Hematopoietic multipotent progenitor cell treated with erythropoietin and hydrocortisone succinate and interleukin-3 and kit ligand, for 6 days (in vitro differentiated cells): ENCODE data around the gene TRERF1.
"Not testable (repeated sequence)": the region's sequence is repeated elsewhere in the genome, so short reads cannot be mapped to it uniquely, and the experiment has no call there.

ENCODE experiments used
- DNase-seq: peaks from one replicate; pipeline ENCODE4 v3.0.0-alpha.2; 2015

Gene TRERF1

GRCh38 chr6:42451333-42452170 is at the start of gene TRERF1:
TRERF1 (minus strand) TSS chr6:42451926; CDS start chr6:42269590, 182,336 bp downstream.
- peak; percentile 73 for DNase-seq

GRCh38 chr6:42498473-42499128 is 46.9 kb upstream of the TRERF1 start:
- DNase-seq = no peak

DNA sequence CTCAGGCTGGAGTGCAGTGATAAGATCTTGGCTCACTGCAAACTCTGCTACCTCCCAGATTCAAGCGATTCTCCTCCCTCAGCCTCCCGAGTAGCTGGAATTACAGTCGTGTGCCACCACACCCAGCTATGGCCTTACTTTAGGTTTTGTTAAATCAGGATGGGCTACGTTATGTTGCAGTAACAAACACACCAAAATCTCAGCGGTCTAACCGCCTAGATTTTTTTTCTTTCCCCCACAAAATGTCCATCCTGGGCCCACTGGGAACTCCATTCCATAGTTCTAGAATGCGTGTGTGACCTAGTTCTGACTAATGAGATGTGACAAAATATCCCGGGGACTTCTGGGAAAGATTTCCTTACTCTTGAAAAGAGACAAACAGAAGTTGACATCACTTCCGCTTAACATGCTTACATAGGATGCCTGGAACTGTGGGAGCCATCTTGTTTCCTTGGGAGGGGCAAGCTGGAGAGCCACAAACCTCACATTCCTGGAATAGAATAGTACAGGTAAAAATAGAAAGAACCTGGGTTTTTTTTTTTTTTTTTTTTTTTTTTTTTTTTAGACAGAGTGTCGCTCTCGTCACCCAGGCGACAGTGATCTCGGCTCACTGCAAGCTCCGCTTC is 42.3 kb upstream of the TRERF1 start:
- no peak for DNase-seq

- no peak for DNase-seq
Observed at GRCh38 chr6:42488129-42488528, 36.4 kb upstream of the TRERF1 start.

- no peak for DNase-seq
Observed at GRCh38 chr6:42484261-42484660, 32.5 kb upstream of the TRERF1 start.

DNA sequence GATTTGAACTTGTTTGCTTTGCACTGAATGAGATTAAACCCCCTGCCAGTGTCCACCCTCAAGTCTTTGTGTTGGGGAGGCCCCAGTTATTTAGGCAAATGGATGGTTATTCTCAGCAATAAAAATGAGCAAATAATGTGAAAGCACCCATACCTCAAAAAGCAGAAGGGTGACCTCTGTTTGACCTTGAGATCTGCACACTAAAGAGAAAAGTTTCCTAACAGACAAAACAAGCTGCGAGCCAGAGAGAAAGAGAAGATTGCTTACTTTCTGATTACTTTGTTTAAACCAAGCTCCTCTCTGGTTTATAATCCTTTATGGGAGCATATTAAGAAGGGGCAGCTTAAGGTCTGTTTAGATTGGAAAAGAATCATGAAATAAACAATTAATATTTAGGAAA is 30.4 kb upstream of the TRERF1 start:
- DNase-seq = no peak

- DNase-seq = no peak
Observed at GRCh38 chr6:42471714-42472113, 20.0 kb upstream of the TRERF1 start.

GRCh38 chr6:42471142-42471541 is 19.4 kb upstream of the TRERF1 start:
- DNase-seq = no peak

GRCh38 chr6:42468273-42468672 is 16.5 kb upstream of the TRERF1 start:
- DNase-seq = no peak

DNA sequence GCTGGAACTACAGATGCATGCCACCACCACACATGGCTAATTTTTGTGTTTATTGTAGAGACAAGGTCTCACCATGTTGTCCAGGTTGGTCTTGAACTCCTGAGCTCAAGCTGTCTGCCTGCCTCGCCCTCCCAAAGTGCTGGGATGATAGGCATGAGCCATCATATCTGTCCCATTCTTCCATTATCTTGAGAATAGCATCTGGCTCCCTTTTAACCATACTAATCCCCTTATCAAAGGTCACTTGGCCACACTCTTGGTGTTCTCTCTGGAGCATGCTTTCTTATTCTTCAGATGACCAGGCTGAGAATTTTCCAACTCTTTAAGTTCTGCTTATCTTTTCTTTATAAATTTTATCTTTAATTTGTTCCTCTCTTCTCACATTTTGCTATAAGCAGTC is 15.9 kb upstream of the TRERF1 start:
- peak; percentile 40 for DNase-seq

GRCh38 chr6:42466470-42466869 is 14.7 kb upstream of the TRERF1 start:
- DNase-seq = not testable (repeated sequence)

DNA sequence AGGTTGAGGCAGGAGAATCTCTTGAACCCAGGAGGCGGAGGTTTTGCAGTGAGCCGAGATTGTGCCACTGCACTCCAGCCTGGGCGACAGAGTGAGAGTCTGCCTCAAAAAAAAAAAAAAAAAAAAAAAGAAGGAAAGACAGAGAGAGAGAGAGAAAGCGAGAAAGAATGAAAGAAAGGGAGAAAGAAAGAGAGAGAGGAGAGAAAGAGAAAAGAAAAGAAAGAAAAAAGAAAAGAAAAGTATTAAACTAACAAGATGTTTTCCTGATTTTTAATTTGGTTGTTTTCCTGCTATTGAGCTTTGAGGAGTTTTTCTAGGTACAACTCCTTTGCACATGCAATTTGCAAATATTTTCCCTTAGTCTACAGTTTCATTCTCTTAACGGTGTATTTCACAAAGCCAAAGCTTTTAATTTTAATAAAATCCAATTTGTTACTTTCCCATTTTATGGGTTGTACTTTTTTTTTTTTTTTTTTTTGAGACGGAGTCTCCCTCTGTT is 10.8 kb upstream of the TRERF1 start:
- no peak for DNase-seq

DNA sequence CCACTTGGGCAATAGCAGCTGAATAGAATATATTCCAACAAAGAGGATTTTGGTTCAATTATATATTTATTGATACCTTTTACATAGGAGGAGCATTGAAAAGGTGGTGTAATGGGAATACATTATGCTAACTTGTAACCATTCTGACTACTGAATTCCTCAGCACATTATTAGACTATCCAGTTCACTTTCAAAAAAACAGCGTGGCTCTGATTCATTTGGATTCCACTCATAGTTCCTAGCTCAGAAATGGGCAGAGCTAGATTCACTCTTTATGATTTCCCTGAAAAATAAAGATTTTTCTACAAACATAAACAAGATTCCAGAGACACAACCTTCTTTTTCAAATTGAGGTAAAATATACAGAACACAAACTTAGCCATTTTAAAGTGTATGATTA is 9.2 kb upstream of the TRERF1 start:
- no peak for DNase-seq

- no peak for DNase-seq
Observed at GRCh38 chr6:42459888-42460287, 8.2 kb upstream of the TRERF1 start.

- DNase-seq = peak; percentile 56
Observed at GRCh38 chr6:42454428-42454791, 2.7 kb upstream of the TRERF1 start.

DNA sequence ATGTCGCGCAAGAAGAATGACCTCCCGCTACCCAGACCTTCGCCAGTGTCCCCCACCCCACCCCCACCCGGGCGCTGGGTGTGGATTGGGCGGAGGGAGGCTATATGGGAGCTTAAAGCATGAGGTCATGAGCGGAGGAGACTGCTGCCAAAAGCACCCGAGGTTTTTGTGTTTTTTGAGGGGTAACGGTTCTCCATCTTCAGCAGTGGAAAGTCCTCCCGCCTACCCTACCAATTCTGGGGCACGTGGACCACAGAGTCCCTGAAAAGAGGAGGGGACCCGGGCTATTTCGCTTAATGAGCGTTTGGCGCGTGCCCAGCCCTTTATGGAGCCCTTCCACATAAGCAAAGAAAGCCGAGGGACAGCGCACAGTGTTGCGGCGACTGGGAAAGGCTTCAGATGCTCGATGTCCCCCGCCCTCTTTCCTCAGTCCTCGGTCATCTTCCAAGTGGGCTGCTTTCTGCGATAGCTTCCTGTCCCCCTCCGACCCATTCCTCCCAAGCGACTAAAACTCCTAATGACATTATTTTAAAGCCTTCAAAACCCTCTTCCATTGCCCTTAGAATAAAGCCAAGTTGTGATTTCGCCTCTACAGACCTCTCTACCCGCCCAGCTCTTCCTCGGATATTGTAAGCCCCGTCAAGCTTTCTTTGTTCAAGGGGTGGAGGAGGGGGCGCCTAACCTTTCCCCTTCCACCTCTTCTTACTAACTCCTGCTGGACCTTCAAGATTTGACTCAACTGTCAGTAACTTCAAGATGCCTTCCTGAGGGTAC is 2.1 kb upstream of the TRERF1 start:
- peak; percentile 56 for DNase-seq

DNA sequence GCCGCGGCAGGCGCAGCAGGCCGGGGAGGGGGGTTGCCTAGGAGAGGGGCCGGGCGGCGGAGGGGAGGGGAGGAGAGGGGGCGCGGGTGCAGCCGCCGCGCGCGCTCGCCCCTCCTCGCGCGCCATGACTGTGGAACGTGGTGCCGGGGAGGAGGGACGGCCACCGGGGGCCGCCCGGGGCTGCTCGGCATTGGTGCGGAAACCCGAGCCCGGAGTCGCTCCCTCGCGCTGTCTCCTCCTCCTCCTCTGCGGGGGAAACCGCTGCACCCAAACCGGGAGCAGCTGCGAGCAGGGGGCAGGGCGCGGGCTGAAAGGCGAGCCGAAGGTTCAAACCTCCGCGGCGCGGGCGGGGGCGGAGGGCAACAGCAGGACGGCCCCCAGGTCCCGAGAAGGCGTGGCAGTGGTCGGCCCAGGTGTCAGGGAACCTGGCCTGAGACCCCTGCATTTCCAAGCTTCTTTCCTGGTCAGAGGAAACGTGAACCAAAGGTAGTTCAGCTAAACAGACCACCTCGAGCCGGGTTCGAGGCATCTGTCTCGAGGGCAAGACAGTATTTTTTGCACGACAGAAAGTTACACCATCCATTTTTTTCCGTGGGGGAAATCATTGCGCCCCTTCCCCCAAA is 1.4 kb upstream of the TRERF1 start:
- peak; percentile 87 for DNase-seq

- DNase-seq = peak; percentile 81
Observed at GRCh38 chr6:42452171-42453030, 675 bp upstream of the TRERF1 start.

DNA sequence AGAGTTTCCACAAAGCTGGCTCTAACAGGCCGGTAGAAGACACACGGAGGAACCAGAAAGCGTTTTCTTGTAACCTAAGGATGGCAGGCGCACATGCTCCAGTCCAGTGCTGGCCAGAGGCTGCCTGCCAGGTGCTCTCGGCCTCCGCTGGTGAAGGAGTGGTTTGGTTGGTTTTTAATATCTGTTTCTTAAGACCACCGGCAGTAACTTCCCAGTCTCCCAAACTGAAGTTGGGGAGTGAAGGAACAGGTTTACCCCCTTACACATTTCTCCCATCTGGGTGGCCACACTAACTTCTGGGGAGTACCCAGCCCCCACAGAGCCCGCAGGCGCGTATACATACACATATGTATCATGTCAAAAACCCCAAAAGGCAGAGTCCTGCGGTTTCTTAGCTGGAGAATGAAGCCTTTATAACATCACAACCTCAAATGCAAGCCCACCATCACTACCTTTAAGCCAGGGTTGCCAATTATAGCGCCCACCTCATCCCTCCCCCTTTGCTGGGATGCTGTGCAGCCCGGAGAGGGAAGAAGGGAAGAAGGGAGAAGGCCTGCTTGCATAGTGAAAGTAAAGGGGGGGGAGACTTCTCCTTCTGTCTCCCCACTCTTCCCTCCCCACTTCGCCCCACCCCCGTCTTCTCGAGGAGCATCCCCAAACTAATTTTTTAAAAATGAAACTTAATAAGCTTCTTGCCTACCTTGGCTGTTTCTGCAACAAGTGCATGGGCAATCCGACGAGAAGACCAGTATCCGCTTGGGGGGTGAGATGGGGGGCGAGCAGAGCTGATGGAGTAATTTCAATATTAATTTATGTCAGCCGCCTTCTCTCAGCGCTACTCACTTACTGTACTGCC is 1.0 kb downstream of the TRERF1 start:
- DNase-seq = peak; percentile 44

DNA sequence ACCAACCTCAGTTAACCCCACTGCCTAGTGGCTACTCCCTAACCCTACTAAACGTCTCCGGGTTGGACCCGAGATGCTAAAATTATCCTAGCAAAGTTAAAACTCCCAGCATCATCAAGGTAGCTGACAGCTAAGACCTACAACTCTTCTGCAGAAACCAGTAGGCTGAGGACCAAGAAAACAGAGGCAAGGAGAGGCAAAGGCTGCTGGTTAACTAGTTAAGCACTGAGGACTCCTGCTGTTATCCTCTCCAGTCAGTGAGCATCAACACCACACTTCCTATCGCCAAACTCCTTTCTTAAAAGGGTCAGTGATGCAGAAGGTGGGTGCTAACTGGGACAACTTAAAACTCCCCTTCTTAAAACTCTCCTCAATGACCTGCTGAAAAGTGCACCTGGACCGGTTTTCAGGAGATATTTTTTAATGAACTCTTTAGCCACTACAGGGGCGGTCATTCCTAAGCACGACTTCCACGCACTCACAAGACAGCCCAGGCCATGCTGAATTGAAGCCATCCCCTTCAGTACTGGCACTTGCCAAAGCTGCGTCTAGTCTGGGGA is 1.7 kb downstream of the TRERF1 start:
- peak; percentile 10 for DNase-seq
